GM15510 (cell line): ENCODE measurements around the gene MUC2.

Experiments
- POLR2A ChIP-seq: IDR thresholded peaks from 3 replicates; pipeline ENCODE4 v1.6.1; 2011; ENCODE audit warnings: borderline replicate concordance; ENCODE audit not compliant: insufficient read length; ENCODE audit errors: extremely low read depth

MUC2 gene

GRCh38 chr11:1070594-1071462, 3.8 kb upstream of the MUC2 start:
- no peak for TF ChIP-seq POLR2A

DNA sequence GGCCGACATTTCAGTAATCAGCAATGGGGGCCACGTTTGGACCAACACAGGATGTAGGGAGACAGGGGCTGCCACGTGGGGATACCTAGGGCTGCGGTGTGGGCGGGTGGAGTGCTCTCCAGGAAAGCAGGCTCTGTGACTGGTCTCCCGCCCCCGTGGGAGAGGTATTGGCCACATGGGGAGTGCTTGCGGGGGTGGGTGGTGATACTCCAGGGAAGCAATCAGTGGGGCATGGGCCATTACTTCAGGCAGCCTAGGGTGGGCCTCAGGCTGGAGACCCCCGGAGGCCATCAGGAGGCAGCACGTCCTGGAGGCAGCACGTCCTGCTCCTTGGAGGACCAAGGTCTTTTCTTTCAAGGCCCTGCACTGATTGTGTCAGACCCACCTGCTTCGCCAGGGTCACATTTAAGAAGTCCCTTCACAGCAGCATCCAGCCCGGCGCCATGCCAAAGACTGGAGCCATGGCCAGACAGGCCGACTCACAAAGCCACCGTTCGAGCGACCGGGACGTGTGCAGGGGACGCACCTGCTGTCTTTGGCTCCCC, 3.0 kb upstream of the MUC2 start:
- no peak for TF ChIP-seq POLR2A

- TF ChIP-seq POLR2A, result no peak
Observed at GRCh38 chr11:1072116-1072820, 2.4 kb upstream of the MUC2 start.

DNA sequence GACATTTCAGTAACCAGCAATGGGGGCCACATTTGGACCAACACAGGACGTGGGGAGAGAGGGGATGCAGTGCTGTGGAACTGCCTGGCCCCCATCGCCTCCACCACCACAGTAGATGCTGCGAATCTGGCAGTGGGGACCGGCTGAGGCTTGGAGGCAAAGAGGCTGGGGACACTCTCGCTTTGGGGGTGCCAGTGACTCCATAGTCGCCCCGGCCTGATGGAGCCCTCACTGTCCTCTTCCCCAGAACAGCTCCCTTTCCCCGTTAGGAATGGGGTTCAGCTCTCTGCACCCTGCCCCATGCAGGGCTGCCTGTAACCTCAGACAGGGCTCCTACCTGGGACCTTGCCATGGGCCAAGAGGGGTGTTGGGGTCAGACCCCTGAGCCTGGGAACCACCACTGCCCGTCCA, 1.8 kb upstream of the MUC2 start:
- TF ChIP-seq POLR2A, result no peak

- no peak for TF ChIP-seq POLR2A
Observed at GRCh38 chr11:1073261-1073724, 1.4 kb upstream of the MUC2 start.

GRCh38 chr11:1073851-1074243, 827 bp upstream of the MUC2 start:
- TF ChIP-seq POLR2A, result no peak

DNA sequence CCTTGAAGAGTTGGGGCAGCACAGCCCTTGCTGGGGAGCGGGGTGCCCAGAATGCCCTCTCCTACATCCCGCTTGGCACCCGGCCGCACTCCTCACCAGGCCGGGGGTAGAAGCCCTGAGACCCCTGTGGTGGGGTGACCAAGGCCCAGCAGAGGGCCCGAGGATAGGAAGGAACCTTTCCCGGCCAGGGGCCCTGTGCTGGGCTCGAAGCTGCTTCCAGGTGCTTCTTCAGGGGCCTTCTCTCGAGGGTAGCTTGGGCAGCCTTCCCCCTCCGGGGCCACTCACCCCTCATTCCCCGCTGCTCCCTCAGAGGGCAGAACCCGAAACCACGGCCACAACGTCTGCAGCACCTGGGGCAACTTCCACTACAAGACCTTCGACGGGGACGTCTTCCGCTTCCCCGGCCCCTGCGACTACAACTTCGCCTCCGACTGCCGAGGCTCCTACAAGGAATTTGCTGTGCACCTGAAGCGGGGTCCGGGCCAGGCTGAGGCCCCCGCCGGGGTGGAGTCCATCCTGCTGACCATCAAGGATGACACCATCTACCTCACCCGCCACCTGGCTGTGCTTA, 752 bp downstream of the MUC2 start:
- no peak for TF ChIP-seq POLR2A

DNA sequence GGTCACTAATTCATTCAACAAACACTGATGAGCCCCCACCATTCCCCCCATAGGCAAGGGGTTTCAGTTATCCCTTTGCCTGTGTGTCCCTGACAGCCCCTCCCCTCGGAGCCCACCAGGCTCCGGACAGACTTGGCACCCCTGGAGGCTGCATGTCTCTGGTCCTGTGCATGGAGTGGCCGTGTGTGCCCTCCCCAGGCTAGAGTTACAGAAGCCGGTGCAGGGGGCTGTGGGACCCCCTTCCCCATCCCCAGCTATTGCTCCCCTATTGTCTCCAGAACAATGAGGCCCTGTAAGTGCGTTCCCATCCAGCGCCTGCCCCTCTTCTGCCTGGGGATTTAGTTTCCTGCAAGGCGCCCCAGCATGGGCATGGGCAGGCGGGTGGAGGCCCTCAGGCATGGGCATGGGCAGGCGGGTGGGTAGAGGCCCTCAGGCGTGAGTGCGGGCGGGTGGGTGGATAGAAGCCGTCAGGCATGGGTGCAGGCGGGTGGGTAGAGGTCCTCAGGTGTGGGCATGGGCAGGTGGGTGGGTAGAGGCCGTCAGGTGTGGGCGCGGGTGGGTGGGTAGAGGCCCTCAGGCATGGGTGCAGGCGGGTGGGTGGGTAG, 1.5 kb downstream of the MUC2 start:
- no peak for TF ChIP-seq POLR2A

- no peak for TF ChIP-seq POLR2A
Observed at GRCh38 chr11:1077033-1077416, 2.4 kb downstream of the MUC2 start.

- no peak for TF ChIP-seq POLR2A
Observed at GRCh38 chr11:1077417-1078119, 2.9 kb downstream of the MUC2 start.

DNA sequence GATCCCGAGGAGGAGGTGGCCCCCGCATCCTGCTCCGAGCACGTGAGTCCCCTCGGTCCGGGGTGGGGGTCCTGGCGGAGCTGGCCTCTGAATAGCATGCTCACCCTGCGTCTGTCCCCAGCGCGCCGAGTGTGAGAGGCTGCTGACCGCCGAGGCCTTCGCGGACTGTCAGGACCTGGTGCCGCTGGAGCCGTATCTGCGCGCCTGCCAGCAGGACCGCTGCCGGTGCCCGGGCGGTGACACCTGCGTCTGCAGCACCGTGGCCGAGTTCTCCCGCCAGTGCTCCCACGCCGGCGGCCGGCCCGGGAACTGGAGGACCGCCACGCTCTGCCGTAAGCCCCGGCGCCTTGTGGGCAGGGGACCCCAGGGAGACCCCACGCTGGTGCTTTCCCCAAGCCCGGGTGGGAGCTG, 3.5 kb downstream of the MUC2 start:
- no peak for TF ChIP-seq POLR2A

- no peak for TF ChIP-seq POLR2A
Observed at GRCh38 chr11:1081601-1082311, 7.1 kb downstream of the MUC2 start.

- no peak for TF ChIP-seq POLR2A
Observed at GRCh38 chr11:1082346-1082727, 7.7 kb downstream of the MUC2 start.
